ENCODE measurements around the gene ITGAL.
"Not testable (repeated sequence)": the region's sequence is repeated elsewhere in the genome, so short reads cannot be mapped to it uniquely, and the experiment has no call there.

ITGAL gene

GRCh38 chr16:30445408-30446202 lies 26.9 kb upstream of the ITGAL start, which contains the start of gene SEPHS2:
SEPHS2 (minus strand) TSS chr16:30445874; CDS start chr16:30445727, 147 bp downstream.
- POLR2A ChIA-PET: interaction anchor here (0.9 kb wide), 1 partner anchor 16 kb away, joined by 4 read pairs; the partner anchor contains the start of gene DCTPP1
- CTCF ChIA-PET: interaction anchor here (0.7 to 8.8 kb wide), 9 partner anchors 10 to 182 kb away, joined by 3 to 73 read pairs (median 4); partner anchors contain the start of gene DCTPP1
- DNase-seq (ENCODE audit: extremely low spot score): peak; percentile 94
- peak; percentile 59 for TF ChIP-seq CTCF (IDR thresholded peaks at IDR 0.05; ENCODE audit: control extremely low read depth, extremely low read depth, low read depth, missing control alignments)

- no peak for TF ChIP-seq CTCF (IDR thresholded peaks at IDR 0.05; ENCODE audit: control extremely low read depth, extremely low read depth, low read depth, missing control alignments)
- ChIA-PET POLR2A (interaction anchor here (0.5 to 0.9 kb wide), 3 partner anchors 11 to 260 kb away, joined by 3 to 6 read pairs (median 4); no protein-coding TSS in a partner anchor), CTCF (interaction anchor here (0.7 to 1.9 kb wide), 7 partner anchors 13 to 170 kb away, joined by 3 to 8 read pairs (median 4); partner anchors contain the start of genes ZNF689 and ZNF764)
- DNase-seq (ENCODE audit: extremely low spot score): no peak
Observed at GRCh38 chr16:30446203-30446595, 26.3 kb upstream of the ITGAL start.

GRCh38 chr16:30447512-30448226 lies 24.9 kb upstream of the ITGAL start:
- POLR2A ChIA-PET: no interaction called here
- CTCF ChIA-PET: interaction anchor here (1.3 to 4.3 kb wide), 7 partner anchors 10 to 181 kb away, joined by 3 to 41 read pairs (median 6); partner anchors contain the start of genes DCTPP1, ZNF689 and ZNF747
- no peak for DNase-seq (ENCODE audit: extremely low spot score)
- TF ChIP-seq CTCF (IDR thresholded peaks at IDR 0.05; ENCODE audit: control extremely low read depth, extremely low read depth, low read depth, missing control alignments): no peak

GRCh38 chr16:30449116-30449435 lies 23.5 kb upstream of the ITGAL start:
- DNase-seq (ENCODE audit: extremely low spot score): no peak
- CTCF ChIA-PET: interaction anchor here (0.7 to 4.3 kb wide), 37 partner anchors 9 to 248 kb away, joined by 3 to 41 read pairs (median 4); partner anchors contain the start of genes DCTPP1, ITGAL, ZNF747 and ZNF764
- POLR2A ChIA-PET: interaction anchor here (0.9 kb wide), 1 partner anchor 10 kb away, joined by 3 read pairs; no protein-coding TSS in a partner anchor
- no peak for TF ChIP-seq CTCF (IDR thresholded peaks at IDR 0.05; ENCODE audit: control extremely low read depth, extremely low read depth, low read depth, missing control alignments)

- POLR2A ChIA-PET: not testable (repeated sequence)
Observed at GRCh38 chr16:30452709-30453580, 19.6 kb upstream of the ITGAL start.

GRCh38 chr16:30456302-30456701 lies 16.2 kb upstream of the ITGAL start:
- no peak for TF ChIP-seq CTCF (IDR thresholded peaks at IDR 0.05; ENCODE audit: control extremely low read depth, extremely low read depth, low read depth, missing control alignments)
- ChIA-PET CTCF (interaction anchor here (1.0 to 6.4 kb wide), 11 partner anchors 7 to 238 kb away, joined by 3 to 58 read pairs (median 6); partner anchors contain the start of genes DCTPP1, ITGAL, ZNF688 and ZNF747), POLR2A (no interaction called here)
- peak; percentile 45 for DNase-seq (ENCODE audit: extremely low spot score)

More at GRCh38 chr16:30452709-30453580, 19.6 kb upstream of the ITGAL start:
- CTCF ChIA-PET: interaction anchor here (1.7 to 2.5 kb wide), 2 partner anchors 23 to 145 kb away, joined by 6 to 7 read pairs; partner anchors contain the start of gene DCTPP1
- not testable (repeated sequence) for DNase-seq (ENCODE audit: extremely low spot score)
